Dedifferentiated amniotic fluid mesenchymal stem cell (primary cell): ENCODE data around the gene SV2C.
"Not testable (repeated sequence)": the region's sequence is repeated elsewhere in the genome, so short reads cannot be mapped to it uniquely, and the experiment has no call there.

ENCODE experiments used
- DNase-seq: peaks from one replicate; pipeline ENCODE4 v3.0.0-alpha.2; 2016; ENCODE audit errors: extremely low spot score

Gene SV2C

DNA sequence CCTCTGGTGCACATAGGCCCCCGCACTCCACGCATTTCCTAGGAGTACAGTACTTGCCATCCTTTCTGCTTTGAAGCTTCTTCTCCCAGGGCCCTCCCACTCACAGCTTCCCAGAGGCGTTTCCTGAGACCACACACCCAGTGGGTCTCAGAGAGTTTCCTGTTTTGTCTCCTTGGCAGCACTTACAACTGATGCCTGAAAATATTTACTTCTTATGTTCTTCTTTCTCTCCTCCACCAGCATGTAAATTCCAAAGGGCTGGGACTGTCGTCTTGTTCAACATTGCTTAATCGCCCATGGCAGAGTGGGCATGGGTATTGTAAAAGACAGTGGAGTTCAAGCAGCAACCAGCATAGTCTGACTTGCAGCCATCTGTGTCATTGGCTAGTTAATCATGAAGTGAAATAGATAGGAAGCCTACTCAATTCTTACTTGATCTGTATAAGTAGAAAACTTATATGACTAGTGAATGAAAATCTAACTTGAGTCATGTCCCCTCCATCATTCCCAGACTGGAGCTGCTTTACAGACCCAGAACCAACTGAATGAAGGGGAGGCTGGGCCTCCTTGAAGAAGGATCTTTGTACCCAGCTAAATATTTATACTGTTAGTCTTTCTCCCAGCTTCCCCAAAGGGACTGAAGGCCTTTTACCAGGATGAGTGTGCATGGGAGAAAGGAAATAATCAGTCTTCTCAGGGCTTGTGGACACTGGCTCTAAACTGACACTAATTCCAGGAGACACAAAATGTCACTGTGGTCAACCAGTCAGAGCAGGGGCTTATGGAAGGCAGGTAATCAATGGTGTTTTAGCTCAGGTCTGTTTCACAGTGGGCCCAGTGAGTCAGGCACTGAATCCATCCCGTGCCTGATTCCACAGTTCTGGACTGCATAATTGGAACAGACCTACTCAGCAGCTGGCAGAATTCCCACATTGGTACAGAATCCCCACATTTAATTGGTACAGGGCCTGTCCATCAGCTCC, 116.4 kb downstream of the SV2C start:
- no peak for DNase-seq

DNA sequence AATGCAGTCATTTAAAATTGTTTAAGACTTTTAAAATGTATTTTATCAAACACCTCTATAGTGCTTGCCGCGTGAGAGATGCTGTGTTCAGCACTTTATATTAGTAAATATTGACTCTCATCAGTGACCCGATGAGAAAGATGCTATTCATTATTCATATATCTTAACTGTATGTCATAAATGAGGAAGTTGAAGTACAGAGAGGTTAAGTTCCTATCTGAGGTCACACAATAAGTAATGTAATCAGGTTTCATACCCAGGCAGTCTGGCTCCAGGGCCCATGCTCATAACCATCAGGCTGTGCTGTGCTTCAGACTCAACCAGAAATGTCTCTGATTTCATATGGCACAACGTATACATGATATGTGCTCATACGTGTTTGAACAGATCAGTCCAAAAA, 119.0 kb downstream of the SV2C start:
- no peak for DNase-seq

- DNase-seq = no peak
Observed at GRCh38 chr5:76204191-76204590, 121.0 kb downstream of the SV2C start.

- no peak for DNase-seq
Observed at GRCh38 chr5:76204713-76205112, 121.5 kb downstream of the SV2C start.

- no peak for DNase-seq
Observed at GRCh38 chr5:76207120-76207519, 123.9 kb downstream of the SV2C start.

DNA sequence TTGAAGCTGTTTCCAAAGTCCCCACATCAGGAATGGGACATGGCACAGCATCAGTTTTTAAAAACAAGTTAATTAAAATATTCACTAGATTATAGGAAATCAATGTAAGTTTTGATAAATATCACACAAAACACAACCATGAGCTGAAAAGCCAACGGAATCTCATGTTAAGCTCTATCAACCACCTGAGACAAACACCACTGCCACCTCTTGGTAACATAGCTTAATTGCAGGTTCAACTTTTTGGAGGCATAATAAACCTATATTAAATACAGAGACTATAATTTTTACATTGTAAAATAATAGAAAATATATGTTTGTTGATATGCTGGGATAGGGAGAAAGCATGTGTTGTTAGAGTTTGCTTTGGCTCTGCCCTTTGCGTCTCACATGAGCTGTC, 126.1 kb downstream of the SV2C start:
- DNase-seq = no peak

DNA sequence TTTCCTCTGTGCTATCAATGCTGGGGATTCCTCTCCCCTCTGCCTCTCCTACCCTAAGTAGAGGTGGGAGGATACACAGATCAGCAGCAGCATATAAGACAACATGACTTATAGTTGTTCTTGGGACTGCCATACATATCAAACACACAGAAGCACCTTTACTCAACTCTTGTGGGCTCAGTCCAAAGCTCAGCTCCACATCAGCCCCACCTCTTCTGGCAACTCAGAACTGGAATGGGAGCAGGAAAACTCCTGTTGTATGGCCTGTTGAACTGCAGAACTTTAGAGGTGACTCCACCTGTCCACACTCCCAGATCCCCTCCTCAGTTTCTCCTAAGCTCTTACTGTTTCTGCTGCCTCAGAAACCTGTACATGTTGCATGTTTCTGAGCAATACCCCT, 127.8 kb downstream of the SV2C start:
- no peak for DNase-seq

- no peak for DNase-seq
Observed at GRCh38 chr5:76213858-76214257, 130.7 kb downstream of the SV2C start.

GRCh38 chr5:76216748-76217147, 133.6 kb downstream of the SV2C start:
- no peak for DNase-seq

GRCh38 chr5:76219636-76220035, 136.5 kb downstream of the SV2C start:
- DNase-seq = no peak

- DNase-seq = no peak
Observed at GRCh38 chr5:76221311-76221710, 138.1 kb downstream of the SV2C start.

DNA sequence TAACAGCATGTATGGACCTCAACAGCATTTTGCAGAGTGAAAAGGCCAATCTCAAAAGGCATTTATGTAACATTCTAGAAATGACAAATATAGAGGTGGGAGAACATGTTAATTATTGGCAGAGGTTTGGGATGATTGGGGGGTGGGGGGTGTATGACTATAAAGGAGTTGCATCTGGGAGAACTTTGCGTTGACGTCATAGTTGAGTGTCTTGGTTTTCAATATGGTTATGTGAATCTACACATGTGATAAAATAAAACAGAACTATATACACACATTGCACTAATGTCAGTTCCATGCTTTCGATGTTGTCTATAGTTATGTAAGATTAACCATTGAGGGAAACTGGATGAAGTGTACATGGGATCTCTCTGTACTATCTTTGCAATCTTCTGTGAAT, 139.1 kb downstream of the SV2C start:
- DNase-seq = no peak

DNA sequence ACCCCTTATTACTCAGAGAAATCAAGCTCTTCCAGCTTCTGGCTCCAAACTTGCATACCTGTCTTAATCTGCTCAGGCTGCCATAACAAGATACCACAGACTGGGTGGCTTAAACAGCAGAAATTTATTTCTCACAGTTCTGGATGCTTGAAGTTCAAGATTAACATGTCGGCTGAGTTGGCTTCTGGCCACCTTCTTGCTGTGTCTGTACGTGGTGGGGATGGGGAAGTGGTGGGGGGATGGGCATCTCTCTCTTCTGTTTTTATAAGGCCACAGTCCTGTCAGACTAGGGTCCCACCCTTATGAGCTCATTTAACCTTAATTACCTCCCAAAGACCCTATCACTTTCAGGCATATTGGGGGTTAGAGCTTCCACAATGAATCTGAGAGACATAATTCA, 140.5 kb downstream of the SV2C start:
- DNase-seq = no peak

- no peak for DNase-seq
Observed at GRCh38 chr5:76224898-76225297, 141.7 kb downstream of the SV2C start.

DNA sequence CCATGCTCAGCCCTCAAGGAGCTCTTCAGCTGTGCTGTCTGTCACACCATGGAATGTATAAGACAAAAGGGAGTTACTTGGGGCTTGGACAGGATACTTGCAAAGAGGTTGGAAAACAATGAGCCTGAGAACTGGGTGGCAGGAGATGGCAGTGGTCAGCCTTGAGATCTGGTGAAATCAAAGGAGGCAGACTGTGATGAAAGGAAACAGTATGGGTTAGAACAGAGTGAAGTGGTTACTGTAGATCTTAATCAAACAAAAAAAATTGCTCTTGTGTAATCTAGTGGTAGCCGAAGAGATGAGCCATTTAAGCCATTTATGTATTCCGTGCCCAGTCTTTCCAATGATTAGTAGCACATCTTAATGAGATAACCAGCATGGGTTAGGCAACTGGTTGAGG, 142.2 kb downstream of the SV2C start:
- DNase-seq = no peak

GRCh38 chr5:76229900-76230299, 146.7 kb downstream of the SV2C start:
- no peak for DNase-seq

DNA sequence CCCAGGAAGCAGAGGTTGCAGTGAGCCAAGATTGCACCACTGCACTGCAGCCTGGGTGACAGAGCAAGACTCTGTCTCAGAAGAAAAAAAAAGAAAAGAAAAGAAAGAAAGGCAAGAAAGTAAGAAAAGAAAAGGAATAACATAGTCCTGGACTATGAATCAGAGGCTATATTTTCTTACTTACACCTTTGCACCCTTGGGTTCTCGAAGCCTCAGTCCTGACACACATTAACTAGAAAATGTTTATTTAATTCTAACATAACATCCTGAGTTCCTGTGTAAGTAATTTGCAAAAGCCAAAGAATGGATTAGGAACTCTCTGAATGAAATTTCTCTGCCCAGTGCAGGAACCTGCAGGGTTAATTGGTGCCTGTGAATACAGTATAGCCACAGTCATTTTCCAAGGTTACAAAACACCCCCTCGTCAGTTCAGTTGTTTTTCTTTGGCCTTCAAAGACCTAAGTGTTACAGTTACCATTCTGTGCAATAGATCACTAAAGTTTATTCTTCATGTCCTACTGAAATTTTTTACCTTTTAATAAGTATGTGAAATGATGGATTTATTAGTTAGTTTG, 147.6 kb downstream of the SV2C start:
- no peak for DNase-seq

GRCh38 chr5:76234665-76235064, 151.5 kb downstream of the SV2C start:
- no peak for DNase-seq

- DNase-seq = no peak
Observed at GRCh38 chr5:76236684-76237083, 153.5 kb downstream of the SV2C start.

GRCh38 chr5:76240336-76240735, 157.2 kb downstream of the SV2C start:
- DNase-seq = no peak

DNA sequence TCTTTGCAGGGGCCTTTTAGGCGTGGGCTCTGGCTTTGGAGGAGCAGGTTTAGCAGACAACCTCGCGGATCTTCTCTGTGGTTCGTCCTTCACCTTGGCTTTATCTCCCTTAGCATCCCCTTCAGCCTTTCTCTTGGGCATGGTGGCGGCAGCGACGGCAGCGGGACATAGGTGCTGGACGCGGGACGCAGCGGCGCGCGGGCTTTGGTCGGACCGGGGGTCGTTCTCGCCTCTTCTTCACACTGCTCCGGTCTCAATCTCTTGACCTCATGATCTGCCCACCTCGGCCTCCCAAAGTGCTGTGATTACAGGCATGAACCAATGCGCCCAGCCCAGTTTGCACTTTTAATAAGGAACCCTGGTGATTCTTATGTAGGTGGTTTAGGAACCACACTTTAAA, 159.0 kb downstream of the SV2C start:
- DNase-seq = not testable (repeated sequence)

DNA sequence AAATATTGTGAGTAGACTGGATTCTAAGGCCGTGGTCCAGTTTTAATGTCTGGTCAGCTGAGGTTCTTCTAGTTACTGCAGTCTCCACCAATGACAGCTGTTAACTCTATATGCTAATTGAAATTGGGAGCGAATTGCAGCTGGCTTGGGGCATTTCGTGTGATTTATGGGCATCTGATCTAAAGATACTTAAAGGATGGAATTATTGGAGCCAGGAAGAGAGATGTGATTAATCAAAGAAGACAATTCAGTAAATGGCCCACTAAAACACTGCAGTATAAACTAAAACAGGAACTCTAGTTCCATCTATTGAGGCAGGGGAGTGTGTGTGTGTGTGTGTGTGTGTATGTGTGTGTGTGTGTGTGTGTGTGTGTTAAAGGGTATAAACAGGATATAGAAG, 162.4 kb downstream of the SV2C start:
- DNase-seq = no peak

DNA sequence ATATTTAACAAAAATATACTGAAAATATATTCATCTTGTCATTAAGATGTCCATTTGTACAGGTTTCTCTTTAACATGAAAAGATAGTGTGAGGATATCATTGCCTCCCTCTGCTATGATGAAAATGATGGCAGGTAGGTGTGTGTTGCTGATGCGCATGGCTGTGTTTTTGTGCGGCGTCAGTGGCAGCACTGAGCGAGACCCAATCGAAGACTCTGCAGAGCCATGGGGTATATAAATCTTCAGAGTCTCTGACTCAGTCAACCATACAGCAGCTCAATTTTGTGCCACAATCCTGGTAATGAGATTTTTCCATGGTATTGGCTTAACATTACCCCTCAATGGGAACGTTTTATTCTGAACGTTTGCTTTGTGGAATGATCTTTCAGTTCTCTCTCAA, 166.4 kb downstream of the SV2C start:
- DNase-seq = no peak
